Smooth muscle cell (in vitro differentiated cells): ENCODE results near the gene SAFB. TPM values are rescaled to one million over a fixed set of nuclear protein-coding genes. Genes with fewer than 3 reads are reported as not detected.

Experiments
- DNase-seq: peaks from one replicate; lab custom pipeline; 2025; ENCODE audit not compliant: unreplicated experiment; lab: John Stamatoyannopoulos, UW
- H2AFZ ChIP-seq: fragments of 200-600 bp; sonication (generic); 2 replicates; pipeline ENCODE4 v1.6.0; 2016; ENCODE audit warnings: antibody characterized with exemption, low read depth, mild to moderate bottlenecking
- H3F3A ChIP-seq: fragments of 200-600 bp; sonication (generic); 2 replicates; pipeline ENCODE4 v1.6.0; 2017; ENCODE audit warnings: antibody characterized with exemption, low read depth
- H3K27ac ChIP-seq: fragments of 200-600 bp; sonication (generic); 2 replicates; pipeline ENCODE4 v1.5.1; 2016; ENCODE audit warnings: low read depth, mild to moderate bottlenecking
- H3K27me3 ChIP-seq: fragments of 200-600 bp; sonication (generic); 2 replicates; pipeline ENCODE4 v1.6.1; 2016; ENCODE audit warnings: low read depth, mild to moderate bottlenecking
- H3K36me3 ChIP-seq: fragments of 200-600 bp; sonication (generic); 2 replicates; pipeline ENCODE4 v1.5.1; 2016; ENCODE audit warnings: low read depth
- H3K4me1 ChIP-seq: fragments of 200-600 bp; sonication (generic); 2 replicates; pipeline ENCODE4 v1.5.1; 2016; ENCODE audit warnings: low read depth
- H3K4me2 ChIP-seq: fragments of 200-600 bp; sonication (generic); 2 replicates; pipeline ENCODE4 v1.6.0; 2016; ENCODE audit warnings: mild to moderate bottlenecking
- H3K4me3 ChIP-seq: fragments of 200-600 bp; sonication (generic); 2 replicates; pipeline ENCODE4 v1.5.1; 2016; ENCODE audit warnings: mild to moderate bottlenecking
- H3K79me2 ChIP-seq: fragments of 200-600 bp; sonication (generic); 2 replicates; pipeline ENCODE4 v1.6.0; 2016; ENCODE audit warnings: low read depth, mild to moderate bottlenecking
- H3K9ac ChIP-seq: fragments of 200-600 bp; sonication (generic); 2 replicates; pipeline ENCODE4 v1.6.0; 2016; ENCODE audit warnings: low read depth
- H3K9me3 ChIP-seq: fragments of 200-600 bp; sonication (generic); replicated peaks from 2 replicates; pipeline ENCODE4 v1.5.1; 2016; ENCODE audit warnings: low read depth
- H4K20me1 ChIP-seq: fragments of 200-600 bp; sonication (generic); 2 replicates; pipeline ENCODE4 v1.6.0; 2016; ENCODE audit warnings: low read depth
- WGBS: methylation state at CpG from one replicate; pipeline ENCODE4 v1.1.7; 2016; ENCODE audit warnings: low lambda C conversion rate; 5-methylcytosine and 5-hydroxymethylcytosine counted together
- polyA plus RNA-seq: library from polyadenylated mRNA; unstranded; fragments of >200 nt; fragmentation: Nextera tagmentation; extraction: Ambion mirVana; gene quantifications from 2 replicates; pipeline ENCODE4 v1.2.1, GENCODE V29; 2016
- total RNA-seq: library from RNA; depleted of rRNA; stranded (reverse); fragments of >200 nt; gene quantifications from 2 replicates; pipeline ENCODE4 v1.2.3, GENCODE V29; 2014
- TF ChIP-seq, protein P1 (sequence below): fragments of 200-600 bp; sonication (generic); IDR thresholded peaks from 2 replicates; pipeline ENCODE4 v1.5.1; 2017; ENCODE audit warnings: borderline replicate concordance, mild to moderate bottlenecking, antibody characterized with exemption; ENCODE audit not compliant: insufficient read depth, poor library complexity, severe bottlenecking

Gene SAFB
- total and polyA plus RNA-seq, 2 experiments from 2014 or later, result 22.8 to 74.3 TPM

DNA sequence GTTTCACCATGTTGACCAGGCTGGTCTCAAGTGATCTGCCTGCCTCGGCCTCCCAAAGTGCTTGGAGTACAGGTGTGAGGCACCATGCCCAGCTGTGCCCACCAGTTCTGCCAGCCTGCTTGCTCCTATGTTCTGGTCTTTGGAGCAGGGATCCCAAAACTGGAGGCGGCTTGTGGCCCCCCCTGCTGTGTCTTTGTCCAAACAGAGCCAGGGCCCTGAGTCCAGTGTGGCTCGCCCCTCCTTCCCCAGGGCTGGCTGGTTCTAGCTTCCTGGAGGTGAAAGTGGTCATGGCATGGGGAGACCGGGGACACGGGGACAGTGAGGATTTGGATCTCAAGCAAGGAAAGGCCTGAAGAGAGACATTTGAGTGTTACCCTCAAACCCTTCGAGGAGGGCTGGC lies 43.6 kb upstream of the SAFB start:
- 94% methylated on average over 6 of the region's 6 CpGs for WGBS
- no peaks in the 10 kb centered on the region for H3K79me2 ChIP-seq

GRCh38 chr19:5579697-5580096 lies 43.2 kb upstream of the SAFB start:
- TF ChIP-seq, protein P1, sequence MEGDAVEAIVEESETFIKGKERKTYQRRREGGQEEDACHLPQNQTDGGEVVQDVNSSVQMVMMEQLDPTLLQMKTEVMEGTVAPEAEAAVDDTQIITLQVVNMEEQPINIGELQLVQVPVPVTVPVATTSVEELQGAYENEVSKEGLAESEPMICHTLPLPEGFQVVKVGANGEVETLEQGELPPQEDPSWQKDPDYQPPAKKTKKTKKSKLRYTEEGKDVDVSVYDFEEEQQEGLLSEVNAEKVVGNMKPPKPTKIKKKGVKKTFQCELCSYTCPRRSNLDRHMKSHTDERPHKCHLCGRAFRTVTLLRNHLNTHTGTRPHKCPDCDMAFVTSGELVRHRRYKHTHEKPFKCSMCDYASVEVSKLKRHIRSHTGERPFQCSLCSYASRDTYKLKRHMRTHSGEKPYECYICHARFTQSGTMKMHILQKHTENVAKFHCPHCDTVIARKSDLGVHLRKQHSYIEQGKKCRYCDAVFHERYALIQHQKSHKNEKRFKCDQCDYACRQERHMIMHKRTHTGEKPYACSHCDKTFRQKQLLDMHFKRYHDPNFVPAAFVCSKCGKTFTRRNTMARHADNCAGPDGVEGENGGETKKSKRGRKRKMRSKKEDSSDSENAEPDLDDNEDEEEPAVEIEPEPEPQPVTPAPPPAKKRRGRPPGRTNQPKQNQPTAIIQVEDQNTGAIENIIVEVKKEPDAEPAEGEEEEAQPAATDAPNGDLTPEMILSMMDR, result no peak
- H3K4me2 ChIP-seq, result no peak overlapping the region
- over 99% methylated on average over 7 of the region's 7 CpGs for WGBS
- no peaks in the 10 kb centered on the region for H3F3A ChIP-seq
- H3K9me3 ChIP-seq, result no peaks in the 10 kb centered on the region
- no peak overlapping the region for H2AFZ ChIP-seq
- no peak overlapping the region for H3K9ac ChIP-seq
- no peak overlapping the region for H3K4me3 ChIP-seq
- no peaks in the 10 kb centered on the region for H3K36me3 ChIP-seq
- H3K4me1 ChIP-seq, result no peaks in the 10 kb centered on the region
- H3K27me3 ChIP-seq, result no peaks in the 10 kb centered on the region
- no peaks in the 10 kb centered on the region for H3K79me2 ChIP-seq
- no peaks in the 10 kb centered on the region for H4K20me1 ChIP-seq
- DNase-seq, result no peak
- H3K27ac ChIP-seq, result no peak overlapping the region

More for the DNA sequence above, 43.6 kb upstream of the SAFB start:
- H4K20me1 ChIP-seq, result no peaks in the 10 kb centered on the region
- TF ChIP-seq, protein P1, result no peak
- H3K9ac ChIP-seq, result no peak overlapping the region
- no peak overlapping the region for H2AFZ ChIP-seq
- H3K27me3 ChIP-seq, result no peaks in the 10 kb centered on the region
- H3K4me3 ChIP-seq, result no peak overlapping the region
- H3K27ac ChIP-seq, result no peak overlapping the region
- H3K36me3 ChIP-seq, result no peaks in the 10 kb centered on the region
- no peak for DNase-seq
- no peaks in the 10 kb centered on the region for H3F3A ChIP-seq
- H3K4me2 ChIP-seq, result no peak overlapping the region
- no peaks in the 10 kb centered on the region for H3K9me3 ChIP-seq
- H3K4me1 ChIP-seq, result no peaks in the 10 kb centered on the region

- no peak overlapping the region for H2AFZ ChIP-seq
- H3K4me3 ChIP-seq, result no peak overlapping the region
- TF ChIP-seq, protein P1, result no peak
- H4K20me1 ChIP-seq, result no peaks in the 10 kb centered on the region
- H3K4me2 ChIP-seq, result no peak overlapping the region
- DNase-seq, result no peak
- H3K79me2 ChIP-seq, result no peaks in the 10 kb centered on the region
- H3F3A ChIP-seq, result no peaks in the 10 kb centered on the region
- H3K4me1 ChIP-seq, result no peaks in the 10 kb centered on the region
- H3K36me3 ChIP-seq, result no peaks in the 10 kb centered on the region
- no peak overlapping the region for H3K27ac ChIP-seq
- no peaks in the 10 kb centered on the region for H3K27me3 ChIP-seq
- H3K9ac ChIP-seq, result no peak overlapping the region
- H3K9me3 ChIP-seq, result no peaks in the 10 kb centered on the region
- 77% methylated on average over 12 of the region's 12 CpGs for WGBS
These were observed 42.7 kb upstream of the SAFB start for GRCh38 chr19:5580161-5580571.
